Measurements from ENCODE around the gene PLEKHJ1.

Gene PLEKHJ1

GRCh38 chr19:2187159-2187558 lies 49.0 kb downstream of the PLEKHJ1 start:
- peak overlapping the region in 9 of 11 experiments; percentile 1 to 78 (median 24); a peak in 11 of 22 replicates for H3K4me2 ChIP-seq
- peak overlapping the region in 1 of 11 experiments; percentile 25; a peak in 2 of 22 replicates for H3K27ac ChIP-seq
- H3K9me3 ChIP-seq (replicated peaks in 1 of 11) = peaks cover 0 to 16% (median 11%) of the 10 kb centered on the region in 11 experiments; a peak in 16 of 22 replicates
- H3K27me3 ChIP-seq = no peaks in the 10 kb centered on the region
- H3K36me3 ChIP-seq = peaks cover 87 to 92% (median 91%) of the 10 kb centered on the region in 11 experiments
- peaks cover 28 to 66% (median 50%) of the 10 kb centered on the region in 10 experiments for H3K4me1 ChIP-seq
- H4K20me1 ChIP-seq = peaks cover 93 to 100% (median 98%) of the 10 kb centered on the region in 11 experiments
- no peak for TF ChIP-seq Cebpa-rat (IDR thresholded peaks at IDR 0.05)
- H3K4me3 ChIP-seq = no peak overlapping the region
- H3K9ac ChIP-seq = no peak overlapping the region

GRCh38 chr19:2186071-2186846 lies 49.9 kb downstream of the PLEKHJ1 start:
- Histone ChIP-seq H3K36me3 (peaks cover 84 to 91% (median 89%) of the 10 kb centered on the region in 11 experiments), H3K27me3 (no peaks in the 10 kb centered on the region), H3K27ac (0 out of 22 replicates have a peak overlapping the region, but pooled peaks of 1 of the 11 experiments have one; percentile 2), H3K9ac (no peak overlapping the region), H3K9me3 (replicated peaks in 1 of 11) (peaks cover 0 to 16% (median 11%) of the 10 kb centered on the region in 11 experiments; a peak in 16 of 22 replicates), H3K4me3 (no peak overlapping the region), H3K4me1 (peaks cover 28 to 69% (median 51%) of the 10 kb centered on the region in 10 experiments), H4K20me1 (peaks cover 91 to 100% (median 97%) of the 10 kb centered on the region in 11 experiments), H3K4me2 (no peak overlapping the region)
- TF ChIP-seq Cebpa-rat (IDR thresholded peaks at IDR 0.05) = no peak

GRCh38 chr19:2185734-2186070 lies 50.4 kb downstream of the PLEKHJ1 start:
- Histone ChIP-seq H3K36me3 (peaks cover 84 to 91% (median 89%) of the 10 kb centered on the region in 11 experiments), H3K4me2 (no peak overlapping the region), H3K27ac (0 out of 22 replicates have a peak overlapping the region, but pooled peaks of 1 of the 11 experiments have one; percentile 2), H3K9ac (no peak overlapping the region), H3K9me3 (replicated peaks in 1 of 11) (peaks cover 0 to 16% (median 11%) of the 10 kb centered on the region in 11 experiments; a peak in 16 of 22 replicates), H3K4me3 (no peak overlapping the region), H3K27me3 (no peaks in the 10 kb centered on the region), H3K4me1 (peaks cover 28 to 71% (median 54%) of the 10 kb centered on the region in 10 experiments), H4K20me1 (peaks cover 91 to 100% (median 97%) of the 10 kb centered on the region in 11 experiments)
- no peak for TF ChIP-seq Cebpa-rat (IDR thresholded peaks at IDR 0.05)

- Histone ChIP-seq H3K36me3 (peaks cover 82 to 91% (median 89%) of the 10 kb centered on the region in 11 experiments), H3K27me3 (no peaks in the 10 kb centered on the region), H3K4me2 (no peak overlapping the region), H4K20me1 (peaks cover 91 to 100% (median 97%) of the 10 kb centered on the region in 11 experiments), H3K9ac (peak overlapping the region in 3 of 11 experiments; percentile 11 to 18 (median 16); a peak in 1 of 22 replicates), H3K9me3 (replicated peaks in 1 of 11) (peaks cover 0 to 16% (median 11%) of the 10 kb centered on the region in 11 experiments; a peak in 16 of 22 replicates), H3K27ac (no peak overlapping the region), H3K4me1 (peaks cover 24 to 63% (median 44%) of the 10 kb centered on the region in 10 experiments), H3K4me3 (no peak overlapping the region)
- TF ChIP-seq Cebpa-rat (IDR thresholded peaks at IDR 0.05) = no peak
Observed at GRCh38 chr19:2184422-2184975, 51.6 kb downstream of the PLEKHJ1 start.
